Ovary (tissue), 3 donors: ENCODE data around the gene ADPRHL1.

ENCODE experiments used
- CTCF ChIP-seq, 3 donors: fragments of 450-650 bp in 2 of 3; fragments of 200-600 bp in 1 of 3; IDR thresholded peaks; one replicate each; pipeline versions ENCODE4 v1.5.1 to v1.8.0; 2016 to 2022; ENCODE audit warnings: antibody characterized with exemption in 3 of 3, mild to moderate bottlenecking in 1 of 3
- POLR2A ChIP-seq: fragments of 450-650 bp; IDR thresholded peaks from one replicate; pipeline ENCODE4 v1.6.1; 2017; ENCODE audit warnings: antibody characterized with exemption, mild to moderate bottlenecking, moderate library complexity
- donor health status: DM: no; HTN: no; CAD: no.

- TF ChIP-seq CTCF (IDR thresholded peaks at IDR 0.05): no peak
- TF ChIP-seq POLR2A: no peak
Measured at GRCh38 chr13:113398963-113399754, 54.1 kb downstream of the ADPRHL1 start.
